HEK293 (cell line): Measurements from ENCODE around the gene ZSCAN9.

Source experiments
- CTCF ChIP-seq: fragments of 450-650 bp; formaldehyde crosslinking; IDR thresholded peaks from 2 replicates; pipeline ENCODE4 v1.5.1; 2016; ENCODE audit warnings: missing biosample characterization, missing genetic modification characterization
- HIC1 ChIP-seq: fragments of 450-650 bp; formaldehyde crosslinking; IDR thresholded peaks from 2 replicates; pipeline ENCODE4 v1.5.1; 2016; ENCODE audit warnings: missing biosample characterization, missing genetic modification characterization
- ZNF10 ChIP-seq: fragments of 450-650 bp; formaldehyde crosslinking; IDR thresholded peaks from 2 replicates; pipeline ENCODE4 v1.5.1; 2017; ENCODE audit warnings: missing biosample characterization, missing genetic modification characterization
- ZNF24 ChIP-seq: fragments of 450-650 bp; formaldehyde crosslinking; IDR thresholded peaks from 2 replicates; pipeline ENCODE4 v1.5.1; 2016; ENCODE audit warnings: missing biosample characterization, missing genetic modification characterization
- ZNF549 ChIP-seq: fragments of 450-650 bp; IDR thresholded peaks from 2 replicates; pipeline ENCODE4 v1.5.1; 2018; ENCODE audit warnings: missing biosample characterization, missing genetic modification characterization, mild to moderate bottlenecking, inconsistent platforms, moderate library complexity

GRCh38 chr6:28182255-28182654 lies 42.8 kb upstream of the ZSCAN9 start:
- TF ChIP-seq HIC1 (no peak), ZNF10 (tag by site-specific recombination) (no peak), ZNF549 (tag by site-specific recombination) (no peak), CTCF (tag by site-specific recombination) (no peak), ZNF24 (no peak)
